Astrocyte (in vitro differentiated cells and primary cell): ENCODE data around the gene SGCG.

Experiments
- EZH2 ChIP-seq: IDR thresholded peaks from 2 replicates; pipeline ENCODE4 v1.6.1; 2012; ENCODE audit warnings: mild to moderate bottlenecking, low read length, inconsistent platforms; ENCODE audit not compliant: insufficient read depth
- TF ChIP-seq, protein P1 (sequence below): IDR thresholded peaks from 2 replicates; pipeline ENCODE4 v1.5.1; 2011; ENCODE audit warnings: low read depth, mild to moderate bottlenecking, inconsistent platforms, low read length, moderate library complexity; ENCODE audit not compliant: insufficient read depth

- TF ChIP-seq, protein P1, sequence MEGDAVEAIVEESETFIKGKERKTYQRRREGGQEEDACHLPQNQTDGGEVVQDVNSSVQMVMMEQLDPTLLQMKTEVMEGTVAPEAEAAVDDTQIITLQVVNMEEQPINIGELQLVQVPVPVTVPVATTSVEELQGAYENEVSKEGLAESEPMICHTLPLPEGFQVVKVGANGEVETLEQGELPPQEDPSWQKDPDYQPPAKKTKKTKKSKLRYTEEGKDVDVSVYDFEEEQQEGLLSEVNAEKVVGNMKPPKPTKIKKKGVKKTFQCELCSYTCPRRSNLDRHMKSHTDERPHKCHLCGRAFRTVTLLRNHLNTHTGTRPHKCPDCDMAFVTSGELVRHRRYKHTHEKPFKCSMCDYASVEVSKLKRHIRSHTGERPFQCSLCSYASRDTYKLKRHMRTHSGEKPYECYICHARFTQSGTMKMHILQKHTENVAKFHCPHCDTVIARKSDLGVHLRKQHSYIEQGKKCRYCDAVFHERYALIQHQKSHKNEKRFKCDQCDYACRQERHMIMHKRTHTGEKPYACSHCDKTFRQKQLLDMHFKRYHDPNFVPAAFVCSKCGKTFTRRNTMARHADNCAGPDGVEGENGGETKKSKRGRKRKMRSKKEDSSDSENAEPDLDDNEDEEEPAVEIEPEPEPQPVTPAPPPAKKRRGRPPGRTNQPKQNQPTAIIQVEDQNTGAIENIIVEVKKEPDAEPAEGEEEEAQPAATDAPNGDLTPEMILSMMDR = no peak
- no peak for TF ChIP-seq EZH2
Observed at GRCh38 chr13:23357349-23357748, 176.6 kb downstream of the SGCG start.
